GM21723 (cell line): ENCODE data around the gene NEK11.
A peak's percentile ranks its signal among the peaks of the same experiment; 100 is the strongest.

ENCODE experiments used
- ATAC-seq: cut with Tn5 transposase; IDR thresholded peaks from one replicate; pipeline ENCODE4 v1.9.1; 2021; ENCODE audit warnings: mild to moderate bottlenecking, moderate library complexity; ENCODE audit not compliant: unreplicated experiment

The NEK11 gene

GRCh38 chr3:131026321-131027151 is at the start of gene NEK11, which contains the start of gene ASTE1:
Gene NEK11 (plus strand): TSS chr3:131026877. CDS start chr3:131029709, 2,832 bp downstream.
Gene ASTE1 (minus strand): TSS chr3:131026825. CDS start chr3:131025306, 1,519 bp downstream.
- peak; percentile 99 for ATAC-seq

GRCh38 chr3:130979117-130979516 is 47.6 kb upstream of the NEK11 start:
- ATAC-seq: no peak

GRCh38 chr3:130981469-130981868 is 45.2 kb upstream of the NEK11 start:
- ATAC-seq: no peak

GRCh38 chr3:130990282-130990681 is 36.4 kb upstream of the NEK11 start:
- ATAC-seq: no peak

- no peak for ATAC-seq
Observed at GRCh38 chr3:130991126-130991525, 35.6 kb upstream of the NEK11 start.

GRCh38 chr3:130992344-130992743 is 34.3 kb upstream of the NEK11 start:
- no peak for ATAC-seq

GRCh38 chr3:130997289-130997688 is 29.4 kb upstream of the NEK11 start:
- no peak for ATAC-seq

GRCh38 chr3:131001071-131001470 is 25.6 kb upstream of the NEK11 start:
- ATAC-seq: no peak

GRCh38 chr3:131004603-131005002 is 22.1 kb upstream of the NEK11 start:
- no peak for ATAC-seq

- no peak for ATAC-seq
Observed at GRCh38 chr3:131007256-131007655, 19.4 kb upstream of the NEK11 start.

- ATAC-seq: no peak
Observed at GRCh38 chr3:131007782-131008181, 18.9 kb upstream of the NEK11 start.

GRCh38 chr3:131008326-131008725 is 18.4 kb upstream of the NEK11 start:
- no peak for ATAC-seq

GRCh38 chr3:131009698-131010097 is 17.0 kb upstream of the NEK11 start:
- ATAC-seq: no peak

- no peak for ATAC-seq
Observed at GRCh38 chr3:131018970-131019369, 7.7 kb upstream of the NEK11 start.

- no peak for ATAC-seq
Observed at GRCh38 chr3:131020122-131020693, 6.5 kb upstream of the NEK11 start.

- ATAC-seq: no peak
Observed at GRCh38 chr3:131025539-131025938, 1.1 kb upstream of the NEK11 start.

GRCh38 chr3:131028844-131029243 is 2.2 kb downstream of the NEK11 start:
- no peak for ATAC-seq

GRCh38 chr3:131031660-131032059 is 5.0 kb downstream of the NEK11 start:
- no peak for ATAC-seq

GRCh38 chr3:131033480-131034080 is 6.9 kb downstream of the NEK11 start:
- ATAC-seq: no peak

GRCh38 chr3:131036200-131036816 is 9.6 kb downstream of the NEK11 start:
- no peak for ATAC-seq

GRCh38 chr3:131036986-131037385 is 10.3 kb downstream of the NEK11 start:
- no peak for ATAC-seq
